GM21786 (cell line): ENCODE data around the gene HBB.

ENCODE experiments used
- ATAC-seq: cut with Tn5 transposase; IDR thresholded peaks from one replicate; pipeline ENCODE4 v1.9.1; 2021; ENCODE audit not compliant: unreplicated experiment

HBB gene

GRCh38 chr11:5228124-5228523 lies 1.3 kb upstream of the HBB start:
- no peak for ATAC-seq

GRCh38 chr11:5227681-5228080 lies 810 bp upstream of the HBB start:
- ATAC-seq = no peak

- no peak for ATAC-seq
Measured at GRCh38 chr11:5225480-5225871, 1.4 kb downstream of the HBB start.

GRCh38 chr11:5224538-5225479 lies 2.1 kb downstream of the HBB start:
- ATAC-seq = no peak

- ATAC-seq = no peak
Measured at GRCh38 chr11:5223686-5224085, 3.2 kb downstream of the HBB start.

- ATAC-seq = no peak
Measured at GRCh38 chr11:5223146-5223545, 3.7 kb downstream of the HBB start.

GRCh38 chr11:5210376-5210885 lies 16.4 kb downstream of the HBB start:
- ATAC-seq = no peak

GRCh38 chr11:5204787-5205186 lies 22.1 kb downstream of the HBB start:
- ATAC-seq = no peak

- no peak for ATAC-seq
Measured at GRCh38 chr11:5203366-5203765, 23.5 kb downstream of the HBB start.

- no peak for ATAC-seq
Measured at GRCh38 chr11:5200582-5200981, 26.3 kb downstream of the HBB start, which contains the start of gene OR51V1. OR51V1 (minus strand) TSS chr11:5200682; CDS start chr11:5200682, 0 bp downstream.

GRCh38 chr11:5198285-5198684 lies 28.6 kb downstream of the HBB start:
- no peak for ATAC-seq

GRCh38 chr11:5197536-5197935 lies 29.3 kb downstream of the HBB start:
- no peak for ATAC-seq

GRCh38 chr11:5196731-5197130 lies 30.1 kb downstream of the HBB start:
- ATAC-seq = no peak

GRCh38 chr11:5196067-5196466 lies 30.8 kb downstream of the HBB start:
- no peak for ATAC-seq

- no peak for ATAC-seq
Measured at GRCh38 chr11:5192738-5193137, 34.1 kb downstream of the HBB start.

- no peak for ATAC-seq
Measured at GRCh38 chr11:5188201-5188600, 38.7 kb downstream of the HBB start.

- no peak for ATAC-seq
Measured at GRCh38 chr11:5178046-5178837, 48.6 kb downstream of the HBB start.
